HG03108 (cell line): ENCODE results near the gene MAGI2.

Experiments
- ATAC-seq: cut with Tn5 transposase; IDR thresholded peaks from one replicate; pipeline ENCODE4 v1.9.1; 2021; ENCODE audit warnings: moderate library complexity; ENCODE audit not compliant: unreplicated experiment

The MAGI2 gene

GRCh38 chr7:78080241-78080640, 1373.2 kb downstream of the MAGI2 start:
- no peak for ATAC-seq

GRCh38 chr7:78074713-78075112, 1378.8 kb downstream of the MAGI2 start:
- ATAC-seq: no peak

GRCh38 chr7:78073609-78074382, 1379.7 kb downstream of the MAGI2 start:
- no peak for ATAC-seq

- ATAC-seq: no peak
Measured at GRCh38 chr7:78072201-78072590, 1381.3 kb downstream of the MAGI2 start.

GRCh38 chr7:78071491-78072200, 1381.8 kb downstream of the MAGI2 start:
- ATAC-seq: no peak

GRCh38 chr7:78066599-78066998, 1386.9 kb downstream of the MAGI2 start:
- ATAC-seq: no peak

GRCh38 chr7:78063758-78064157, 1389.7 kb downstream of the MAGI2 start:
- ATAC-seq: no peak

- ATAC-seq: no peak
Measured at GRCh38 chr7:78062214-78062613, 1391.3 kb downstream of the MAGI2 start.

- no peak for ATAC-seq
Measured at GRCh38 chr7:78057571-78057970, 1395.9 kb downstream of the MAGI2 start.

- ATAC-seq: no peak
Measured at GRCh38 chr7:78055599-78055998, 1397.9 kb downstream of the MAGI2 start.

GRCh38 chr7:78055001-78055573, 1398.4 kb downstream of the MAGI2 start:
- no peak for ATAC-seq

GRCh38 chr7:78052112-78052511, 1401.4 kb downstream of the MAGI2 start:
- ATAC-seq: no peak

- no peak for ATAC-seq
Measured at GRCh38 chr7:78047800-78048199, 1405.7 kb downstream of the MAGI2 start.

- no peak for ATAC-seq
Measured at GRCh38 chr7:78043159-78043558, 1410.3 kb downstream of the MAGI2 start.

GRCh38 chr7:78041423-78041822, 1412.0 kb downstream of the MAGI2 start:
- ATAC-seq: no peak

GRCh38 chr7:78039790-78040776, 1413.4 kb downstream of the MAGI2 start:
- ATAC-seq: peak; percentile 81

GRCh38 chr7:78038465-78039080, 1414.9 kb downstream of the MAGI2 start:
- no peak for ATAC-seq

- no peak for ATAC-seq
Measured at GRCh38 chr7:78037603-78038002, 1415.9 kb downstream of the MAGI2 start.

- ATAC-seq: no peak
Measured at GRCh38 chr7:78033410-78033809, 1420.1 kb downstream of the MAGI2 start.

GRCh38 chr7:78026492-78026891, 1427.0 kb downstream of the MAGI2 start:
- no peak for ATAC-seq
